Sigmoid colon (tissue), 7 donors: ENCODE results near the gene TEC. TPM values are rescaled to one million over a fixed set of nuclear protein-coding genes. Genes with fewer than 3 reads are reported as not detected.

Experiments used
- DNase-seq: peaks from one replicate; pipeline ENCODE4 v3.0.0-alpha.2; 2019
- H3K27ac ChIP-seq, 4 donors: fragments of 200-600 bp; sonication (generic); one replicate each; pipeline ENCODE4 v1.5.1; 2016 to 2019; ENCODE audit warnings: mild to moderate bottlenecking in 1 of 4
- H3K27me3 ChIP-seq, 3 donors: fragments of 200-600 bp; sonication (generic); one replicate each; pipeline ENCODE4 v1.5.1; 2019; ENCODE audit warnings: mild to moderate bottlenecking in 1 of 3
- H3K36me3 ChIP-seq, 4 donors: fragments of 200-600 bp; sonication (generic); one replicate each; pipeline ENCODE4 v1.5.1; 2016 to 2019
- H3K4me1 ChIP-seq, 4 donors: fragments of 200-600 bp; sonication (generic); one replicate each; pipeline ENCODE4 v1.5.1; 2017 to 2019
- H3K4me3 ChIP-seq, 4 donors: fragments of 200-600 bp; sonication (generic); one replicate each; pipeline ENCODE4 v1.5.1; 2017 to 2019; ENCODE audit warnings: mild to moderate bottlenecking in 2 of 4, moderate library complexity in 1 of 4
- H3K9me3 ChIP-seq, 4 donors: fragments of 200-600 bp in 3 of 4; sonication (generic) in 3 of 4; one replicate each; pipeline versions ENCODE4 v1.5.1 to v1.6.1; 2013 to 2019
- CTCF ChIP-seq, 4 experiments: fragments of 450-650 bp in 3 of 4; fragments of 200-600 bp in 1 of 4; IDR thresholded peaks; one replicate each; pipeline ENCODE4 v1.5.1; 2016 to 2019; ENCODE audit warnings: antibody characterized with exemption in 4 of 4, mild to moderate bottlenecking in 3 of 4, moderate library complexity in 2 of 4
- EP300 ChIP-seq, 4 donors: sonication (generic); formaldehyde crosslinking; IDR thresholded peaks; one replicate each; pipeline ENCODE4 v1.6.1; 2017; ENCODE audit warnings: antibody characterized with exemption in 4 of 4
- POLR2A ChIP-seq, 2 donors: fragments of 450-650 bp; IDR thresholded peaks; one replicate each; pipeline ENCODE4 v1.6.1; 2016; ENCODE audit warnings: antibody characterized with exemption in 2 of 2, mild to moderate bottlenecking in 2 of 2, moderate library complexity in 2 of 2
- POLR2AphosphoS5 ChIP-seq, 4 donors: sonication (generic); formaldehyde crosslinking; IDR thresholded peaks; one replicate each; pipeline ENCODE4 v1.6.1; 2017; ENCODE audit warnings: antibody characterized with exemption in 4 of 4
- WGBS, 2 donors: extraction: QIAGEN DNeasy Blood & Tissue Kit; methylation state at CpG; one replicate each; pipeline ENCODE4 v1.1.7; 2013; 5-methylcytosine and 5-hydroxymethylcytosine counted together
- intact Hi-C: fragments of 100-400 bp; cut with DNase I; formaldehyde crosslinking; loops from one replicate; pipeline ENCODE4 v1.15.1; 2023
- polyA plus RNA-seq, 3 donors: library from polyadenylated mRNA; stranded (reverse); fragments of 200-250 nt; gene quantifications; one replicate each; pipeline ENCODE4 v1.2.3, GENCODE V29; 2013
- total RNA-seq, 4 donors: library from RNA; depleted of rRNA; stranded (reverse); fragments of >200 nt; gene quantifications; one replicate each; pipeline ENCODE4 v1.1.0, GENCODE V29; 2016
- donor health status: healthy with polysubstance abuse.
- donor health status: Bipolar disorder and iron deficiency.
- donor health status: healthy.

Gene TEC
- total and polyA plus RNA-seq, 7 donors: 1.1 to 5.3 (median 2.0) TPM

GRCh38 chr4:48153791-48154550, 115.7 kb downstream of the TEC start:
- WGBS, 2 donors: 80 to 90% methylated on average over 1 of the region's 1 CpG
- Histone ChIP-seq H3K9me3 (peaks cover 2 to 16% (median 6%) of the 10 kb centered on the region in 4 donors), H3K4me1 (peaks cover 0 to 8% (median 3%) of the 10 kb centered on the region in 4 donors)

GRCh38 chr4:48152259-48152658, 117.4 kb downstream of the TEC start:
- Histone ChIP-seq H3K27ac (no peak overlapping the region), H3K9me3 (peaks cover 2 to 16% (median 6%) of the 10 kb centered on the region in 4 donors), H3K27me3 (no peaks in the 10 kb centered on the region), H3K4me1 (peaks cover 0 to 8% (median 3%) of the 10 kb centered on the region in 4 donors), H3K36me3 (peaks cover 0 to 13% (median 0%) of the 10 kb centered on the region in 4 donors), H3K4me3 (no peak overlapping the region)
- no peak for DNase-seq
- intact Hi-C loops: no loop called here
- 98% methylated on average over 5 of the region's 5 CpGs for WGBS, 2 donors
- TF ChIP-seq POLR2A (IDR thresholded peaks at IDR 0.05) (no peak), EP300 (IDR thresholded peaks at IDR 0.05) (no peak), CTCF (IDR thresholded peaks at IDR 0.05) (no peak), POLR2AphosphoS5 (IDR thresholded peaks at IDR 0.05) (no peak)

More at GRCh38 chr4:48153791-48154550, 115.7 kb downstream of the TEC start:
- TF ChIP-seq EP300 (IDR thresholded peaks at IDR 0.05) (no peak), POLR2AphosphoS5 (IDR thresholded peaks at IDR 0.05) (no peak), POLR2A (IDR thresholded peaks at IDR 0.05) (no peak), CTCF (IDR thresholded peaks at IDR 0.05) (no peak)
- Histone ChIP-seq H3K27me3 (no peaks in the 10 kb centered on the region), H3K36me3 (peaks cover 0 to 13% (median 0%) of the 10 kb centered on the region in 4 donors), H3K27ac (no peak overlapping the region), H3K4me3 (no peak overlapping the region)
- intact Hi-C loops: no loop called here
- no peak for DNase-seq

GRCh38 chr4:48149827-48150370, 119.7 kb downstream of the TEC start:
- Histone ChIP-seq H3K27ac (no peak overlapping the region), H3K9me3 (peaks cover 2 to 11% (median 3%) of the 10 kb centered on the region in 4 donors), H3K27me3 (no peaks in the 10 kb centered on the region), H3K36me3 (peaks cover 0 to 3% (median 0%) of the 10 kb centered on the region in 4 donors), H3K4me3 (no peak overlapping the region), H3K4me1 (peaks cover 0 to 8% (median 3%) of the 10 kb centered on the region in 4 donors)
- WGBS, 2 donors: 91 to 94% methylated on average over 3 of the region's 3 CpGs
- TF ChIP-seq POLR2A (IDR thresholded peaks at IDR 0.05) (no peak), EP300 (IDR thresholded peaks at IDR 0.05) (no peak), CTCF (IDR thresholded peaks at IDR 0.05) (no peak), POLR2AphosphoS5 (IDR thresholded peaks at IDR 0.05) (no peak)
- no peak for DNase-seq
- intact Hi-C loops: no loop called here

- Histone ChIP-seq H3K36me3 (no peaks in the 10 kb centered on the region), H3K9me3 (no peaks in the 10 kb centered on the region), H3K27me3 (no peaks in the 10 kb centered on the region), H3K4me1 (peaks cover 0 to 8% (median 3%) of the 10 kb centered on the region in 4 donors), H3K4me3 (no peak overlapping the region), H3K27ac (no peak overlapping the region)
- 92 to 94% methylated on average over 1 of the region's 1 CpG for WGBS, 2 donors
- no peak for TF ChIP-seq POLR2A (IDR thresholded peaks at IDR 0.05)
- no peak for TF ChIP-seq EP300 (IDR thresholded peaks at IDR 0.05)
- TF ChIP-seq POLR2AphosphoS5 (IDR thresholded peaks at IDR 0.05): no peak
- TF ChIP-seq CTCF (IDR thresholded peaks at IDR 0.05): no peak
- DNase-seq: no peak
- intact Hi-C loops: no loop called here
Measured at GRCh38 chr4:48147621-48148020, 122.0 kb downstream of the TEC start.
